Stimulated activated CD8-positive, alpha-beta memory T cell treated with anti-CD3 and anti-CD28 coated beads, Interleukin-12 subunit alpha, Interleukin-12 subunit beta, amount 100 ng/mL, for 4 hours (primary cell): ENCODE results near the gene MYRIP.
"Not testable (repeated sequence)": the region's sequence is repeated elsewhere in the genome, so short reads cannot be mapped to it uniquely, and the experiment has no call there.

Experiments
- DNase-seq: peaks from one replicate; pipeline ENCODE4 v3.0.0-alpha.2; 2020; ENCODE audit warnings: low read depth

Gene MYRIP

GRCh38 chr3:40042752-40043443 is 233.5 kb downstream of the MYRIP start:
- DNase-seq: no peak

- no peak for DNase-seq
These were observed 234.0 kb downstream of the MYRIP start for GRCh38 chr3:40043444-40043755.

- no peak for DNase-seq
These were observed 235.1 kb downstream of the MYRIP start for GRCh38 chr3:40044487-40044886.

- no peak for DNase-seq
These were observed 235.6 kb downstream of the MYRIP start for GRCh38 chr3:40045051-40045450.

GRCh38 chr3:40046149-40046548 is 236.7 kb downstream of the MYRIP start:
- DNase-seq: no peak

- DNase-seq: no peak
These were observed 238.0 kb downstream of the MYRIP start for GRCh38 chr3:40047406-40047805.

- no peak for DNase-seq
These were observed 244.3 kb downstream of the MYRIP start for GRCh38 chr3:40053663-40054062.

- no peak for DNase-seq
These were observed 245.3 kb downstream of the MYRIP start for GRCh38 chr3:40054568-40055222.

GRCh38 chr3:40055361-40055760 is 246.0 kb downstream of the MYRIP start:
- DNase-seq: no peak

- DNase-seq: no peak
These were observed 246.5 kb downstream of the MYRIP start for GRCh38 chr3:40055956-40056355.

GRCh38 chr3:40057077-40057476 is 247.7 kb downstream of the MYRIP start:
- no peak for DNase-seq

GRCh38 chr3:40057786-40058185 is 248.4 kb downstream of the MYRIP start:
- DNase-seq: no peak

- no peak for DNase-seq
These were observed 259.2 kb downstream of the MYRIP start for GRCh38 chr3:40068636-40069035.

GRCh38 chr3:40070816-40071215 is 261.4 kb downstream of the MYRIP start:
- no peak for DNase-seq

- no peak for DNase-seq
These were observed 262.4 kb downstream of the MYRIP start for GRCh38 chr3:40071683-40072238.

- no peak for DNase-seq
These were observed 264.1 kb downstream of the MYRIP start for GRCh38 chr3:40073310-40074007.

- DNase-seq: not testable (repeated sequence)
These were observed 267.7 kb downstream of the MYRIP start for GRCh38 chr3:40077139-40077538.

GRCh38 chr3:40077828-40078492 is 268.6 kb downstream of the MYRIP start:
- DNase-seq: not testable (repeated sequence)

- DNase-seq: no peak
These were observed 269.2 kb downstream of the MYRIP start for GRCh38 chr3:40078590-40078989.

- no peak for DNase-seq
These were observed 269.9 kb downstream of the MYRIP start for GRCh38 chr3:40079203-40079846.

- no peak for DNase-seq
These were observed 270.4 kb downstream of the MYRIP start for GRCh38 chr3:40079847-40080240.

- no peak for DNase-seq
These were observed 273.7 kb downstream of the MYRIP start for GRCh38 chr3:40083066-40083465.
